AG09319 (cell line): ENCODE data around the gene NR1I2.

Experiments used
- DNase-seq: peaks from one replicate; pipeline ENCODE4 v3.0.0-alpha.2; 2010; ENCODE audit warnings: low read depth; ENCODE audit errors: extremely low read depth
- TF ChIP-seq, protein P1 (sequence below): IDR thresholded peaks from 2 replicates; pipeline ENCODE4 v1.5.1; 2011; ENCODE audit warnings: low read depth, mild to moderate bottlenecking, inconsistent platforms, low read length, moderate library complexity

The NR1I2 gene

DNA sequence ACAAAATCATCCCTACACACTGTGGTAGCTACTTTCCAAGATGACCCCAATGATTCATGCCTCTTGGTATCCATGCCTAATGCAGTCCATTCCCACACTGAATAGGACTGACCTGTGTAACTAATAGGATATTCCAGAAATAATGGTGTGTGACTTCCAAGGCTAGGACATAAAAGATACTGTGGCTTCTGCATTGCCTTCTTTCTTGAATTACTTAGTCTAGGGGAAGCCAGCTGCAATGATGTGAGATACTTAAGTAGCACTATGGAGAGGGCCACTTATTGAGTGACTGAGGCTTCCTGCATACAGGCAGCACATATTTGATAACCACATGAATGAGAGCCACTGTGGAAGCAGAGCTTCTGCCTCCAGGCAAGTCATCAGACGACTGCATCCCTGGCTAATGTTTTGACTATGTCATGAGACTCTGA lies 50.1 kb downstream of the NR1I2 start:
- TF ChIP-seq, protein P1, sequence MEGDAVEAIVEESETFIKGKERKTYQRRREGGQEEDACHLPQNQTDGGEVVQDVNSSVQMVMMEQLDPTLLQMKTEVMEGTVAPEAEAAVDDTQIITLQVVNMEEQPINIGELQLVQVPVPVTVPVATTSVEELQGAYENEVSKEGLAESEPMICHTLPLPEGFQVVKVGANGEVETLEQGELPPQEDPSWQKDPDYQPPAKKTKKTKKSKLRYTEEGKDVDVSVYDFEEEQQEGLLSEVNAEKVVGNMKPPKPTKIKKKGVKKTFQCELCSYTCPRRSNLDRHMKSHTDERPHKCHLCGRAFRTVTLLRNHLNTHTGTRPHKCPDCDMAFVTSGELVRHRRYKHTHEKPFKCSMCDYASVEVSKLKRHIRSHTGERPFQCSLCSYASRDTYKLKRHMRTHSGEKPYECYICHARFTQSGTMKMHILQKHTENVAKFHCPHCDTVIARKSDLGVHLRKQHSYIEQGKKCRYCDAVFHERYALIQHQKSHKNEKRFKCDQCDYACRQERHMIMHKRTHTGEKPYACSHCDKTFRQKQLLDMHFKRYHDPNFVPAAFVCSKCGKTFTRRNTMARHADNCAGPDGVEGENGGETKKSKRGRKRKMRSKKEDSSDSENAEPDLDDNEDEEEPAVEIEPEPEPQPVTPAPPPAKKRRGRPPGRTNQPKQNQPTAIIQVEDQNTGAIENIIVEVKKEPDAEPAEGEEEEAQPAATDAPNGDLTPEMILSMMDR = no peak
- no peak for DNase-seq

DNA sequence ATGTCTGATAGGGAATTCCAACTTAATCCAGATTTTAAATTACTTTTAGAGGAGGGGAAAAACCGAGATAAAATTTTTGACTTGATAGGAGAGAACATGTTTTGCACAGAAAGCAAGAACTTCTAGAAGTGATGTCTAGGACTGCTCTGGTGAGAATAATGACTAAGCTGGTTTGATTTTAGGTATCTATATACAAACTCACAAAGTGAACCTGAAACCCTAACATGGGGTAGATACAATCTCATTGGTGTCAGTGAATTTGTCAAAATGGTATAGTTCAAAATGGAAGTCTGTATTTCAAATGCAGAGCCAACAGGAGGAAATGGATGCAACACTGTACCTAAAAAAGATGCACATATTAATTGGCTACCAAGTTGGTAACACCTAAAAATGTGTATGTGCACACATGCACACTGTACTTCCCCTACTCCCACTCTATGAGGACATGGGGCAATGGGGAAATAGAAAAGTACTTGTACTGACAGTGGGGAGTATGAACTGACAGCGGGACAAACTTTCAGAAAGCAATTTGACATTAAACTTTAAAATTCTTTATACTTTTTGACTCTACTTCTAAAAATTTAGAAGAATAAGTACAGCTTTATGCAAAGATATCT lies 53.0 kb downstream of the NR1I2 start:
- TF ChIP-seq, protein P1 = no peak
- no peak for DNase-seq

DNA sequence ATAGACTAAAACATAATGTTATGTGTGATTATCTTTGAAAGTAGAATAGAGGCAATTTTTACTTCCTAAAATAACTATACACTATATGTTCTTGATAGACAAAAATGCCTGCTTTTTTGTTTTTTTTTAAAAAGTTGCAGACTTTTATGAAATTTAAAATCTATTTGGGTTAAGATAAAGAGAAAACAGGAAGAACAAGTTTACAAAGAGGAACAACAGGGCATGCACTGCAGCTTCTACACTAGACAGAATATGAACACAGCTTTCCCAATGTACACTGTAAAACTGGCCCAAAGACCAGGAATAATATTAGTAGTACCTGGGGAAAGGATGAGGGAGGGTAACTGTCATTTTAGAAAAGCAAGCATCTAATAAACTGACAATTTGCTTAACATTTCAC lies 53.7 kb downstream of the NR1I2 start:
- TF ChIP-seq, protein P1 = no peak
- no peak for DNase-seq

DNA sequence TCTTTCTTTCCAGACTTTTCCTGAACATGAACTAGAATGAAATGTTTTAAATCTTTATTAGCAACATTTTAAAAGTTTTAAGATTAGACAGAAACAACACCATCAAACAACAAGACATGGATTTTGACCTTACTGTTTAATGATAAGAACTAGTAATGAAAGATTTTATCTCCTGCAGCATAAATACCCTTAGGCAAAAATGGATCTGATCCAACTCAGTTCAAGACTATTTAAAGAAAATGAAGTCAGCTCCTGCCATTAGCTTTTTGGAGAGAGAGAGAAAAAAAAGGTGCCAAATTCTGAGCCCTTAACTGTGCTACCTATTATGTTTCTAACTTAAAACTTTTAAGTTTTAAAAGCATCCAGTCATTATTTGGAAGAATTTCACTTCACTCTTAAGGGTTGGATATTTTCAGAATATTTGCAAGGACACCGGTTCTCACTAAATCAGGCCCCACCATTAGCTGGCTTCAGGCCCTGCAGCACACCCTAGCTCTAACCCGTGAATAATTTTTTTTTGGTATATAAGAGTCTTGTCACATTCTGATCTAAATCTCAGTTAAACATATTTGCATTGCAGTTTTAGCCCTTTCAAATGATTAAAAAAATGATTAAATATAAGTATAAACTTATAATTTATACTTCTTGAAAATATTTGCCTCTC lies 60.0 kb downstream of the NR1I2 start:
- no peak for DNase-seq

DNA sequence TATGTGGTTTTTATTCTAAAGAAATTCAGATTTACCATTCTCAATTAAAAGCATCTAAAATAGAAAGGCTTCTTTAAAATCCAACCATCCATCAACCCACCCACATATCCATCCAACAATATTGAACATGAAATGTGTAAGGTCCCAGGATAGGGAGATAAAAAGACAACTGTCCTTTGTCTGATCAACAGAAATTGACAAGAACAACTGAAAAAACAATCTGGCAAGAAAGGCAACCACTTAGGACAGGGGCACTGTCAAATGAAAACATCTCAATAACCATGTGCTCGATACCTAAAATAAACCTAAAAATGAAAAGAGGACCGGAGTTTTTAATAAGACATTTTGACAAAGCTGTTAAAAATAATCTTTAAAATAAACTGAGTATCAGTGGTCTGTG lies 67.2 kb downstream of the NR1I2 start:
- DNase-seq = no peak
- TF ChIP-seq, protein P1 = no peak

More for the DNA sequence above, 60.0 kb downstream of the NR1I2 start:
- TF ChIP-seq, protein P1 = no peak

DNA sequence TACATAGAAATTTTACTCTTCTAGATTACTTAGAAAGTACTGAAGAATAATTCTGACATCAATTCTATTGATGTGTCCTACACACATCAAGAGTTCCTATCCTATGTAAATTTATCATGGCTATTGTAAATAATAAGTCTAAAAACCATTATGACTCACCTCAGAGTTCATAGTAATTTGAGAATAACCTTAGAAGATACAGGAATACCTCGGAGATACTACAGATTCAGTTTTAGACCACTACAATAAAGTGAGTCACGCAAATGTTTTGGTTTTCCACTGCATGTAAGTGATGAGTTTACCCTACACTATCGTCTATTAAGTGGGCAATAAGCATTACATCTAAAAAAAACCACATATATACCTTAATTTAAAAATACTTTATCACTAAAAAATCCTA lies 74.8 kb downstream of the NR1I2 start:
- no peak for DNase-seq
- TF ChIP-seq, protein P1 = no peak

DNA sequence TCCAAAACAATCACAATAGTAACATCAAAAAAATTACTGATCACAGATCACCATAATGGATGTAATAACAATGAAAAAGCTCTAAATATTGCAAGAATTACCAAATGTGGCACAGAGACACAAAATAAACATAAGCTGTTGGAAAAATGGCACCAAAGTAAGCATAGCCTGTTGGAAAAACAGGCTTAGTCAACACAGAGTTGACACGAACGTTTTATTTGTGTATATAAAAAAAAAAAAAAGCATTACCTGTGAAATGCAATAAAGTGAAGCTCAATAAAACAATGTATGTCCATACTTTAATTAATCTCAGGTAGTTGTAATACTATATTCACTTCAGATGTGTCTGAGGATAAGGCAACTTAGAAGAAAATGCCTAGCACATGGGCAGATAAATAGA lies 77.1 kb downstream of the NR1I2 start:
- TF ChIP-seq, protein P1 = no peak
- DNase-seq = no peak
